GM21526 (cell line): ENCODE data around the gene TIAL1.
"Not testable (repeated sequence)": the region's sequence is repeated elsewhere in the genome, so short reads cannot be mapped to it uniquely, and the experiment has no call there.

ENCODE experiments used
- ATAC-seq: cut with Tn5 transposase; IDR thresholded peaks from one replicate; pipeline ENCODE4 v1.9.1; 2021; ENCODE audit warnings: moderate library complexity; ENCODE audit not compliant: unreplicated experiment, low FRiP score

TIAL1 gene

GRCh38 chr10:119556081-119556480 is 40.7 kb downstream of the TIAL1 start:
- ATAC-seq, result not testable (repeated sequence)

DNA sequence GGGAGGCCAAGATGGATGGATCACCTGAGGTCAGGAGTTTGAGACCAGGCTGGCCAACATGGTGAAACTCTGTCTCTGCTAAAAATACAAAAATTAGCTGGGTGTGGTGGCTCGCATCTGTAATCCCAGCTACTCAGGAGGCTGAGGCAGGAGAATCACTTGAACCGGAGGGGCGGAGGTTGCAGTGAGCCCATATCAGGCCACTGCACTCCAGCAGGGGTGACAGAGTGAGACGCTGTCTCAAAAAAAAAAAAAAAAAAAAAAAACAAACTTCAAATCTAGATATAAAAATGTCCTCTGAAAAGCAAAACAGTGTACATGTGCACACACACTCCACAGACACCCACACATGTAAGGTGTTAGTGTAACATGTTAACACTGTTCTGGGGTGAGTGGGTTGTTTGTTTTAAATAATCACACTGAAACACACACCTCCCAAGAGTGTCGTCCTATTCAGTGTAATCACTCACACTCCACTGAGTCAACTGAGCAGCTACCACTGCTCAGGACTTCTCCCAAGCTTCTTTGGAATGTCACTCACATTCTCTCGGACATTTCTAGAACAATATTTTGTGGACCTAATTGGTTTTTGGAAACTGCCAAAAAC is 41.5 kb downstream of the TIAL1 start:
- no peak for ATAC-seq

DNA sequence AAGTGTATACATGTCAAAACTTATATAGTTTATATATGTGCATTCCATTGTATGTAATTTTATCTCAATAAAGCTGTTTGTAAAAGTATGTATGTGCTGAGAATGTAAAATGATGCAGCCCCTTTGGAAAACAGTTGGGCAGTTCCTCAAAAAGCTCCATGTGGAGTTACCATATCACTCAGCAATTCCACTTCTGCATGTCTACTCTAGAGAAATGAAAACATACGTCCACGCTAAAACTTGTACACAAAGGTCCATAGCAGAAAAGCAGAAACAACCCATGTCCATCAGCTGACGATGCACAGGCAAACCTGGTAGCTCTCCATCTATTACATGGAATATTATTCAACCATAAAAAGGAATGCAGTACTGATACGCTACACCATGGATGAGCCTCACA is 45.9 kb downstream of the TIAL1 start:
- ATAC-seq, result no peak

- ATAC-seq, result no peak
These were observed 47.3 kb downstream of the TIAL1 start for GRCh38 chr10:119549247-119549999.

GRCh38 chr10:119546009-119546408 is 50.8 kb downstream of the TIAL1 start:
- ATAC-seq, result no peak

GRCh38 chr10:119545310-119545709 is 51.5 kb downstream of the TIAL1 start:
- ATAC-seq, result no peak

DNA sequence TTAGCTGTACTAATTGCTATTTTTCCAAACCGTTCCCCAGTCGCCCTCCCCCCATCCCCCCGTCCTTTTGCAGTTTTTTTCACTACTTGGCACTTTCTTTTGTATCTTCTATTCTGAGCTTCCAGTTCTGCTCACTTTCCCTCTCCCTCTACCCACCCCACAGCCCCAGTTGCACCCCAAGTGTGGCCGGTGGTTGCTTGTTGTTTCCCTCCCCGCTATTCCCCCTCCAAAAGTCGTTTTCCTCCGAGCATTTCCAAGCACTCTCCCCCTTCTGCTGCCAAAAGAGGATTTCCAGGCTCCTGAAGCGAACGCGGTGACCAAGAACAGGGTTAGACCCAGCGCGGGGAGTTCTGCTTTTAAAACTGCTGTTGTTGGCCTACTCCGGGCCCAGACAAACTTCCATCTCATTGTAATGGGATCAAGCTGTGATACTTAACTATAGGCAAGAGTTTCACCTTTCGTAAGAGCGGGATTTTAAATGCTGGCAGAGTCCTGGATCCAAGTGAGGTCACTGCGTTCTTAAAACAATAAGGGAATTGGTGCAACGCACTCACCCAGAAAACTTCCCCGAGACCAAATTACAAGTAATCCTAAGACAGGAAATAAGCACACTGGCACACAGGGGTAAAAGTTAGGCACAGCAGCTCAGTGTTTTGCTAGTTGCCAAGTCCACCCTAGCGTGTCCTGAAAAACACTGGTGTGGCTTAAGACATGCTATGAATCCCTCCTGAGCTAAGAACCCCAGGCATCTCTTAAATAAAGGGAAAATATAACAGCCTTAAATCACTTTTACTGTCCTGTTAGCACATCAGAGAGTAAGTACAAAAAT is 52.7 kb downstream of the TIAL1 start:
- ATAC-seq, result no peak

DNA sequence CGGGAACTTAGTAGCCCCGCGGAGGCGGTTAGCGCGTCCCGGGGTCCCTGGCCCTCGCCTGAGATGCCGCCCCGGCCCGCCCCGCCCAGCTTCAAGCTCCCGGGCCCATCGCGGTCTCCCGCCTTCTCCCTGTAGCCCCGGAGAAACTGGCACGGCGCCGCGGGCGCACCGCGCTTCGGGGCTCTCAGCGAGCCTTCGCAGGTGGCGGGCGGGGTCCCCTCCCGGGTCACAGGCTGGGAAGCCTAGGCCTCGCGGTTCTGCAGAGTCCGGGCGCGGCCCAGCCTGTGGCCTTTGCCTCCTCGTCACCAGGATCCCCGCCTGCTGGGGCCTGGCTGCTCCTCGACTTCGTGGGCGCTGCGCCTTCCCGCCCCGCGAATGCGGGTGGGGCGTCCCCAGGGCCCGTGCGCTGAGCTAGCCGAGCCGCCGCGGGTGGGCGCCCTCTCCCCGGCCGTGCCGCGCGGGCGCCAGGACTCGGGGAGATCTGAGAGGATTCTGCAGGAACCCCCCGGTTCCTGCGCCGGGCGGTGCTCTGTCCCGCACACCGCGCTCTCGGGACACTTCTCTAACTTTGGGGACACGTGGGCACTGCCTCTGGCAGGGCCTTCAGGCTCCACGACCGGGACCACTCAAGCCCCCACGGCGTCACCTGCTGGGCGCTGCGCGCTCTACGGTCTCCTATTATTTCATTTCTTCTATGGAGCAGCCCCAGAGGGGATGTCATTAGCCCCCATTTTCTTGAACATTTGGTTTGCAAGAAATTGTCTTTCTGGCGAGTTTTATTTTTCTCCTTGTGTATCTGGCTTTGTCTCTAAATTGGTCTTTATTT is 53.6 kb downstream of the TIAL1 start:
- ATAC-seq, result peak; percentile 47

DNA sequence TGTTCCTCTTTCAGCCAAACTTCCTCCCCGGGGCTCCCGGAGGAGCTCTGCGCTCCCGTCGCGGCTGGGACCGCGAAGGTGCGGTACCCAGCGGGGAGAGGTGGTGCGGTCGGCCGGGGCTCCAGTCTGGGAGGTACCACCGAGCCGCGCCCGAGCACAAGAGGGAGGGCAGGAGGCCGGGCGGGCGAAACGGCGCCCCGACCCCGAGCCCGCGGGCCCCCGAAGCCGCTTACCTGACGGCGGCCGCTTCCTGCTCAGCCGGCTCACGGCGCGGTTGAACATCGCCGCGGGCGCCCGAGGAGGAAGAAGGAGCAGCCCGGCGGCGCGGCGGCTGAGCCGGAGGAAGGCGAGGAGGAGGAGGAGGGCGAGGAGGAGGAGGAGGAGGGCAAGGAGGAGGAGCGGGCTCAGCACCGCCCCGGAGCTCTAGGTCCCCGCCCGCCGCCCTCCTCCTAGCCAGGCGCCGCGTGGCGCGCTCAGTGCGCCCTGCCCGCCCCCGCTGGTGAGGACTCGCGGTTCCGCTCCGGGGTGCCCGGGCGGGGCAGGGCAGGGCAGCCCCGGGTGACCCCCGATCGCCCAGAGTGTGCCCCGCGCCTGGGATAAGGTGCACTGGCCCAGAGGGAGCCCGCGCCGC is 54.3 kb downstream of the TIAL1 start, which contains the start of gene RGS10:
Gene RGS10 (minus strand): TSS at position 363 of the 631 bp plus-strand sequence. CDS start 81 bp downstream, at position 282.
- peak; percentile 64 for ATAC-seq

DNA sequence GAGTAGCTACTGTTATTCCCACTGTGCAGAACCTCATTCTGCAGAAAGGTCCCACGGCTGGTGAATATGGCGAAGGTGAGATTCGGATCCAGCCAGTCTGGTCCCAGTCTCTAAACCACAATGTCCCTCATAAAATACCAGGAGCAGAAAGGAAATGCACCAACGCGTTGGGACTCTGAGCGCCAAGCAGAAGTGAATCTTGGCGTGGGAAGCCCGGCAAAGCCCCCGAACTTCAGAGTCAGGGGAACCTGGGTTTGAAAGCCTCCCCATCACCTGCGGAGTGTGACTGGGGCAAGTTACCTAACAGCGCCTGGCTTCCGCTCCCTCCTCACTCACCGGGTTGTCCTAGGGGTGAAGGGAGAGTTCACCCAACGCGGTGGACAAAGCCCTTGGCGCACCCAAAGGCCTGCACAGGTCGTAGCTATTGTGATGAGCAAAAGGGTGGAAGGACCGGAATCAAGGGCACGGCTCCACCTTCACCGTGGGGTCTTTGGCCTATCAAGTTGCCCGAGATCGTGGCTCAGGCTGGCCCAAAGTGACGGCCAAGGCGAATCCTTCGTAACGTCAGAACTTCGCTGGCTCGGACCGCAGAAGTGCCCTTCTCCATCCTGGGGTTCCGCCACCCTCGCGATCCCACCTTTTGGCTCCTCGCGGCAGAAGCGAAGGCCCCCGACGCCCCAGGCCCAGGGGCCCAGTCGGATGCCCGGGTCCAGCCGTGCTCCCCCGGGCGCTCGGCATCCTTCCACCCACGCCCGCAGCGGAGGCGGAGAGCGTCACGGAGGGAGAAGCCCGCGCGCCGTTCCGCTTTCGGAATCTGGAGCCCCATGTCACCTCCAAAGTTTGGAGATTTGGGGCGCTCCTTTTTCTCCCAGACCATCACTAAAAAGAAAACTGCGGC is 55.1 kb downstream of the TIAL1 start:
- ATAC-seq, result no peak

GRCh38 chr10:119541046-119541445 is 55.7 kb downstream of the TIAL1 start:
- no peak for ATAC-seq

- no peak for ATAC-seq
These were observed 56.7 kb downstream of the TIAL1 start for GRCh38 chr10:119540038-119540437.

- no peak for ATAC-seq
These were observed 57.4 kb downstream of the TIAL1 start for GRCh38 chr10:119539359-119539825.

DNA sequence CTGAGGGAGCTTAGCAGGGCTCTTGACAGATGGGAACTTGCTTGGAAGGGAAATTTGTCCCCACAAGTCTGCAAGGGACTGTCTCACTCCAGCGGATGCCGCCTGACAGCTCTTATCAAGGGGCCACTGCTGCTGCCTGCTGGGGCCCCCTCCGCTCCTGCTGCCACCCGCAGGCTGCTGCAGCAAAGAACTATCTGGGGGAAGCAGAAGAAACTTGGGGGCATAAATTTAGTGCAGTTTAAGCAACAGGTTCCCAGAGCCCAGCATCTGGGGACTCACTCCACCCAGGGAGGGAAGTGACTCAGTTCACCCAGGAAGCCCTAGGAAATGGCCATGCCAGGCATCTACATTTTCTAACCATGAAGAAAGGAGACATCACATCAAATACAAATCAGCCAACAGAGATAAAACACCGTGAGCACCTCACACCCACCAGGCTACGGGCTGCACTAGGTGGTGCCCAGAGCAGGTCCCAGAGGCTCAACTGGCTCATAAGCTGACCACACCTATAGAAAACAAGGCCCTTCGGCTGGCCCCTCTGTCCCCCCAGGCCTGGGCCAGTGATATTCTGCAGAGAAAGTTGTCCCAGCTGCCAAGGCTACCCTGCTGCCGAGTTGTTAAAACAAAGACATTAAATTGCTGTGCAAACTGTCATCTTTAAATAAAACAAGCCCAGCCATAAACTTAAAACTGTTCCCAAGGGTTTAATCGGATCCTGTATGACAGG is 58.0 kb downstream of the TIAL1 start:
- ATAC-seq, result no peak

DNA sequence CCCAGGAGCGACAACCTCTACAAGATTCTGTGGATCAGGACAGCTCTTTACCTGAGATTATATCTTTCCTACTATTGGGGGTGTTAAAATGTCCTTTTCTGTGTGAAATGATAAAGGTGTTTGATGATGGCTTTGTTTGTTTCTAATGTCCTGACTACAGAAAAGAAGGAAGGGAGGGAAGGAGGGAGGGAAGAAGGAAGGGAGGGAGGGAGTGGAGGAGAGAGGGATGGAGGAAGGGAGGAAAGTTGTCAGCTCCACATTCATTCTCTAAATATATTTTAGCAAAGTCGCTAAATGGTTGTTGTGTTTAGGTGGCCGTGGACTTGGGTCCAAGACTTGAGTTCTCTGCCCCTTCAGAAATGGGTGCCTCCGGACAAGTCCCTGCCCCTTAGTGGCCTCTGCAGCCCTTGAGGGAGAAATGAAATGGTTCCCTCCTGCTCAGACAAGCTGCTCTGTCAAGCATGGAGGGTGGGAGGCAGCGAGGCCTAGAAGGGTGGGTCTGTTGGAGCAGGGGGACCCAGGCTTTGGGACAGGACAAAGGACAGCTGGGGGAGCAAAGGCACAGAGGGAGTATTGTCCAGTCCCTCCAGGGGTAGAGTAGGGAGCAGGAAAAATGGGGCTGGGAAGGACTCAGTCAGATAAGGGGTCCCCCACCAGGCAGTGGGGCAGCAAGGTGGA is 58.7 kb downstream of the TIAL1 start:
- no peak for ATAC-seq

DNA sequence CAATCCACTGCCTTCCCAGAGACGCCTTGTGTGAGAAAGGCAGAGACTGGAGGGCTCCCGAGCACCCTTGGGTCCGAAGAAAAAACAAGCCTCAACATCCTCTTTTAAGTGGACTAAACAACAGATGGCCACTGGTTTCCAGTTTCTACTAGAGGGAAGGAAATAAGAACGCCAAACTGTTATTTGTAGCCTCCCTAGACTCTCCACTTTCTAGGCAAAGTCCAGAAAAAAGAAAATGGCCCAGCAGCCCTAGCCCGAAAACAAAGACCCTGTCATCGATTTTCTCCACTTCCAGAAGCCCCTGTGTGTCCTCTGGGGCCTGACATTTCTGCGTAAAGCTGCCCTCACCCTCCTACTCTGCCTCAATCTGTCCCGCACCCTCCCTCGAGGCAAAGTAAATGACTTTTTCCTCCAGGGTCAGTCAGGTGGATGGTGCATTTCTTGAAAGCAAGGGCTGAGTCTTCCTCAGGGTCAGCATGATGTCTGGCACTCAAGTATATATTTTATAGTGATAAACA is 60.2 kb downstream of the TIAL1 start:
- no peak for ATAC-seq

DNA sequence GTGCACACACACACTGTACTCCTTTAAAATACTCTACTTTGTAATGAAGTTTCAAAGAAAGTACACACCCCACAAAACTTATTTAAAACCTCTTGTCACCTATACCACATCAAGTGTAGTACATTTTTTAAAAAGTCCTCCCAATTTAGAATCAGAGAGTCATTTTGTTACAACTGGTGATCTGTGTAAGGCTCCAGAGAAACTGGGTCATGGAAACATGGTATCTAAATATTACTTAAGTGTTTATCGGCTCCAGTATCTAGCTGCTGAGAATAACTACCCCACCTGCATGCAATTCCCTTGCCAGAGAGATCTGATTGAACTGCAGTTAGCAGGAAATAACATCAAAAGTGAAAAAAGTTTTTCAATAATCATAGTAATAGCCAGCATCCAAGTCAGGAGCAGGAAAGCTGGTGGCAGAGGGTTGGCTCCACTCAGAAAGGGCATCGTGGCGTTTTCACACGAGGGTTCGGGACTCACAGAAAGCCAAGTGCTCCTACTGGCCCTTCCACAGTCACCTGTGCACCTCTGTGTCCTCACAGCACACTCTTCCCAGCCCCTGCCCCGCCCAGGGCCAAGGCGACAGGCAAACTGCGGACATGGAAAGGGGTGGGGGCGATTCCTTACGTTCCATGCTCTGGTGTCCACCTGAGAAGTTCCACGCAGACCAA is 60.8 kb downstream of the TIAL1 start:
- ATAC-seq, result no peak
